ENCODE measurements around the gene CNNM2.

DNA sequence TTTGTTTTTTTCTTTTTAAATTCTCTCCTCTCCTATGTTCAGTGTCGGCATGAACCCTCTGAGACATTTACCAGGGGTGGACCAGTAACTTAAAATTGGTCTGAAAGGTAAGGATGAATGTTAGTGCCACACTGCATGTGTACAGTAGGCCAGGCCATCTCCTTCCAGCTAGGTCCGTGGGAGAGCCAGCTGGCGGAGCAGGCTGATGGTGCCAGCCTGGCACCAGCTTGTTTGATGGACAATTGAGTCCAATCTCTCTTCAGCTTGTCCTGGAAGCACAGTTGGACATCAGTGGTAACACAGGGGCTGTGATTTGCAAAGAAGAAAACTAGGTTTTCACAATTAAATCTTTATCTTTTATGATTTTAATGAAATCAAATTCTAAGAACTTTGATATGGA lies 136.5 kb downstream of the CNNM2 start:
- no peak for TF ChIP-seq NFYB (CRISPR knock-in tag; conservative IDR thresholded peaks at IDR 0.05; ENCODE audit: low read depth)
- no peak for TF ChIP-seq CREB1 (CRISPR knock-in tag; IDR thresholded peaks at IDR 0.05)
- TF ChIP-seq, protein P1, sequence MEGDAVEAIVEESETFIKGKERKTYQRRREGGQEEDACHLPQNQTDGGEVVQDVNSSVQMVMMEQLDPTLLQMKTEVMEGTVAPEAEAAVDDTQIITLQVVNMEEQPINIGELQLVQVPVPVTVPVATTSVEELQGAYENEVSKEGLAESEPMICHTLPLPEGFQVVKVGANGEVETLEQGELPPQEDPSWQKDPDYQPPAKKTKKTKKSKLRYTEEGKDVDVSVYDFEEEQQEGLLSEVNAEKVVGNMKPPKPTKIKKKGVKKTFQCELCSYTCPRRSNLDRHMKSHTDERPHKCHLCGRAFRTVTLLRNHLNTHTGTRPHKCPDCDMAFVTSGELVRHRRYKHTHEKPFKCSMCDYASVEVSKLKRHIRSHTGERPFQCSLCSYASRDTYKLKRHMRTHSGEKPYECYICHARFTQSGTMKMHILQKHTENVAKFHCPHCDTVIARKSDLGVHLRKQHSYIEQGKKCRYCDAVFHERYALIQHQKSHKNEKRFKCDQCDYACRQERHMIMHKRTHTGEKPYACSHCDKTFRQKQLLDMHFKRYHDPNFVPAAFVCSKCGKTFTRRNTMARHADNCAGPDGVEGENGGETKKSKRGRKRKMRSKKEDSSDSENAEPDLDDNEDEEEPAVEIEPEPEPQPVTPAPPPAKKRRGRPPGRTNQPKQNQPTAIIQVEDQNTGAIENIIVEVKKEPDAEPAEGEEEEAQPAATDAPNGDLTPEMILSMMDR (IDR thresholded peaks at IDR 0.05): no peak
- no peak for TF ChIP-seq SMAD3 (CRISPR knock-in tag; IDR thresholded peaks at IDR 0.05; ENCODE audit: borderline replicate concordance)
- TF ChIP-seq SP1 (CRISPR knock-in tag; conservative IDR thresholded peaks at IDR 0.05): no peak
- no peak for TF ChIP-seq TP53 (CRISPR knock-in tag; IDR thresholded peaks at IDR 0.05)

Data from WTC11 (cell line).